Brain pericyte (primary cell): Measurements from ENCODE around the gene HENMT1.
"Not testable (repeated sequence)": the region's sequence is repeated elsewhere in the genome, so short reads cannot be mapped to it uniquely, and the experiment has no call there.

Source experiments
- DNase-seq: peaks from one replicate; pipeline ENCODE4 v3.0.0-alpha.2; 2012; ENCODE audit warnings: low read depth, low spot score

Gene HENMT1

GRCh38 chr1:108671143-108671542 is 10.2 kb upstream of the HENMT1 start:
- DNase-seq = no peak

- no peak for DNase-seq
These were observed 9.4 kb upstream of the HENMT1 start for GRCh38 chr1:108670131-108670773.

GRCh38 chr1:108669679-108670078 is 8.8 kb upstream of the HENMT1 start:
- DNase-seq = no peak

GRCh38 chr1:108668777-108669176 is 7.9 kb upstream of the HENMT1 start:
- no peak for DNase-seq

- DNase-seq = not testable (repeated sequence)
These were observed 6.5 kb upstream of the HENMT1 start for GRCh38 chr1:108667422-108667821.

GRCh38 chr1:108665771-108666170 is 4.9 kb upstream of the HENMT1 start:
- no peak for DNase-seq

GRCh38 chr1:108665067-108665466 is 4.2 kb upstream of the HENMT1 start:
- no peak for DNase-seq

- no peak for DNase-seq
These were observed 3.6 kb upstream of the HENMT1 start for GRCh38 chr1:108664481-108664880.

GRCh38 chr1:108663074-108663473 is 2.2 kb upstream of the HENMT1 start:
- no peak for DNase-seq

- no peak for DNase-seq
These were observed 3.4 kb downstream of the HENMT1 start for GRCh38 chr1:108657356-108658080.

GRCh38 chr1:108653431-108654105 is 7.3 kb downstream of the HENMT1 start:
- no peak for DNase-seq

GRCh38 chr1:108646648-108647269 is 14.1 kb downstream of the HENMT1 start:
- no peak for DNase-seq

GRCh38 chr1:108646265-108646647 is 14.6 kb downstream of the HENMT1 start:
- no peak for DNase-seq

- no peak for DNase-seq
These were observed 15.2 kb downstream of the HENMT1 start for GRCh38 chr1:108645564-108646184.

GRCh38 chr1:108644984-108645383 is 15.9 kb downstream of the HENMT1 start:
- DNase-seq = no peak

- DNase-seq = no peak
These were observed 17.2 kb downstream of the HENMT1 start for GRCh38 chr1:108643492-108644335.

- not testable (repeated sequence) for DNase-seq
These were observed 20.0 kb downstream of the HENMT1 start for GRCh38 chr1:108640863-108641262.

- no peak for DNase-seq
These were observed 20.9 kb downstream of the HENMT1 start for GRCh38 chr1:108639899-108640560.

- DNase-seq = no peak
These were observed 24.0 kb downstream of the HENMT1 start for GRCh38 chr1:108636876-108637275.

- peak; percentile 74 for DNase-seq
These were observed 26.4 kb downstream of the HENMT1 start for GRCh38 chr1:108634521-108634920.
